H1 (cell line): ENCODE data around the gene SEMA4C. TPM values are rescaled to one million over a fixed set of nuclear protein-coding genes. Genes with fewer than 3 reads are reported as not detected.

Source experiments
- CTCF ChIA-PET: fragments of 300-600 bp; sonication (Branson Sonifier 250); formaldehyde crosslinking; loops from one replicate; lab custom pipeline; 2021; ENCODE audit not compliant: partially characterized antibody; lab: Charles Lee
- POLR2A ChIA-PET: fragments of 300-600 bp; sonication (Branson Sonifier 250); formaldehyde crosslinking; loops from one replicate; lab custom pipeline; 2021; ENCODE audit warnings: inconsistent platforms; ENCODE audit not compliant: partially characterized antibody; lab: Charles Lee
- DNase-seq, 2 experiments: peaks; one replicate each; pipeline versions ENCODE4 v3.0.0 to v3.0.0-alpha.2; 2010 to 2022; ENCODE audit warnings: low spot score in 2 of 2, low read depth in 1 of 2, mixed read lengths in 1 of 2
- FAIRE-seq: peaks from 2 replicates; lab custom pipeline; 2011; peaks lifted over from hg19 to GRCh38; lab: Jason Lieb, UNC
- H2AFZ ChIP-seq: 2 replicates; pipeline ENCODE4 v1.8.1; 2012; ENCODE audit warnings: low read length, inconsistent platforms
- H2AK5ac ChIP-seq: 2 replicates; pipeline ENCODE4 v1.6.1; 2013; ENCODE audit warnings: low read depth, low read length
- H2BK120ac ChIP-seq: replicated peaks from 2 replicates; pipeline ENCODE3; 2013; ENCODE audit warnings: low read depth, low read length, inconsistent platforms
- H2BK12ac ChIP-seq: 2 replicates; pipeline ENCODE4 v1.6.1; 2013; ENCODE audit warnings: low read depth, low read length
- H2BK15ac ChIP-seq: 2 replicates; pipeline ENCODE4 v1.6.1; 2013; ENCODE audit warnings: low read length
- H2BK20ac ChIP-seq: 2 replicates; pipeline ENCODE4 v1.6.1; 2013; ENCODE audit warnings: low read length
- H2BK5ac ChIP-seq: 2 replicates; pipeline ENCODE4 v1.6.1; 2013; ENCODE audit warnings: low read depth, low read length
- H3K14ac ChIP-seq: 2 replicates; pipeline ENCODE4 v1.6.1; 2013; ENCODE audit warnings: inconsistent platforms; ENCODE audit not compliant: insufficient read length
- H3K18ac ChIP-seq: 2 replicates; pipeline ENCODE4 v1.6.1; 2013; ENCODE audit warnings: low read length; ENCODE audit errors: extremely low read depth
- H3K23ac ChIP-seq: 2 replicates; pipeline ENCODE4 v1.6.1; 2013; ENCODE audit warnings: inconsistent platforms; ENCODE audit not compliant: insufficient read length
- H3K23me2 ChIP-seq: 2 replicates; pipeline ENCODE4 v1.6.1; 2013; ENCODE audit warnings: low read depth, low read length
- H3K27ac ChIP-seq: 2 replicates; pipeline ENCODE4 v1.6.1; 2011; ENCODE audit warnings: low read depth, low read length, inconsistent platforms
- H3K27me3 ChIP-seq, 4 experiments: replicated peaks in 1 of 4; 1 replicate in 1 of 4; 2 replicates in 3 of 4; pipeline versions ENCODE4 v1.6.1 to v1.8.1; 2011 to 2013; ENCODE audit warnings: low read length in 3 of 4, mild to moderate bottlenecking in 3 of 4, inconsistent platforms in 2 of 4, mixed read lengths in 2 of 4, moderate library complexity in 1 of 4; ENCODE audit not compliant: control insufficient read depth in 3 of 4, insufficient read depth in 3 of 4; ENCODE audit errors: extremely low read depth in 1 of 4
- H3K36me3 ChIP-seq, 4 experiments: 2 replicates each; pipeline versions ENCODE4 v1.6.1 to v1.8.1; 2011 to 2013; ENCODE audit warnings: mild to moderate bottlenecking in 4 of 4, low read length in 3 of 4, moderate library complexity in 2 of 4, control low read depth in 1 of 4, inconsistent platforms in 1 of 4; ENCODE audit not compliant: insufficient read depth in 4 of 4, control insufficient read depth in 2 of 4
- H3K4ac ChIP-seq: replicated peaks from 2 replicates; pipeline ENCODE3; 2013; ENCODE audit warnings: low read length, low read depth, mixed read lengths, inconsistent platforms; ENCODE audit not compliant: insufficient read length
- H3K4me1 ChIP-seq, 4 experiments: replicated peaks in 1 of 4; 1 replicate in 1 of 4; 2 replicates in 3 of 4; pipeline versions ENCODE4 v1.6.1 to v1.8.1; 2011 to 2013; ENCODE audit warnings: low read length in 3 of 4, inconsistent platforms in 2 of 4, mixed read lengths in 1 of 4; ENCODE audit not compliant: insufficient read depth in 4 of 4, control insufficient read depth in 3 of 4
- H3K4me2 ChIP-seq, 2 experiments: 2 replicates each; pipeline versions ENCODE4 v1.6.1 to v1.8.1; 2011 to 2013; ENCODE audit warnings: low read depth in 2 of 2, low read length in 2 of 2, control low read depth in 1 of 2, inconsistent platforms in 1 of 2, mild to moderate bottlenecking in 1 of 2; ENCODE audit not compliant: insufficient read depth in 1 of 2
- H3K4me3 ChIP-seq, 4 experiments: fragments of 200-600, 300-600 bp in 1 of 4; sonication (generic), shearing (Covaris generic), sonication (Bioruptor Twin) in 1 of 4; 2 replicates each; pipeline versions ENCODE4 v1.5.1 to v1.8.1; 2011 to 2016; ENCODE audit warnings: low read length in 4 of 4, low read depth in 3 of 4, control low read depth in 2 of 4, inconsistent platforms in 2 of 4, mild to moderate bottlenecking in 2 of 4, mixed read lengths in 1 of 4, moderate library complexity in 1 of 4; ENCODE audit not compliant: insufficient read depth in 2 of 4; ENCODE audit errors: extremely low read depth in 1 of 4
- H3K56ac ChIP-seq: replicated peaks from 2 replicates; pipeline ENCODE3; 2013; ENCODE audit warnings: low read depth, mild to moderate bottlenecking, mixed read lengths, low read length, inconsistent platforms; ENCODE audit not compliant: insufficient read length
- H3K79me1 ChIP-seq: 2 replicates; pipeline ENCODE4 v1.6.1; 2013; ENCODE audit warnings: low read depth, low read length, control low read depth
- H3K79me2 ChIP-seq, 2 experiments: 2 replicates each; pipeline versions ENCODE4 v1.6.1 to v1.8.1; 2012 to 2013; ENCODE audit warnings: low read length in 2 of 2, mild to moderate bottlenecking in 2 of 2, inconsistent platforms in 1 of 2; ENCODE audit not compliant: insufficient read depth in 2 of 2, control insufficient read depth in 1 of 2
- H3K9ac ChIP-seq, 4 experiments: replicated peaks in 1 of 4; 1 replicate in 1 of 4; 2 replicates in 3 of 4; pipeline versions ENCODE4 v1.6.1 to v1.8.1; 2011 to 2013; ENCODE audit warnings: low read depth in 3 of 4, low read length in 3 of 4, control low read depth in 2 of 4, mild to moderate bottlenecking in 2 of 4, moderate library complexity in 2 of 4, inconsistent platforms in 1 of 4; ENCODE audit errors: extremely low read depth in 1 of 4
- H3K9me3 ChIP-seq, 2 experiments: 2 replicates each; pipeline versions ENCODE4 v1.6.1 to v1.8.1; 2012 to 2013; ENCODE audit warnings: mild to moderate bottlenecking in 2 of 2, moderate library complexity in 2 of 2, control low read depth in 1 of 2, inconsistent platforms in 1 of 2, low read depth in 1 of 2, low read length in 1 of 2, mixed read lengths in 1 of 2; ENCODE audit not compliant: insufficient read depth in 2 of 2
- H4K20me1 ChIP-seq, 2 experiments: replicated peaks in 1 of 2; 2 replicates each; pipeline versions ENCODE3 to v1.8.1; 2011 to 2013; ENCODE audit warnings: inconsistent platforms in 2 of 2, low read length in 2 of 2, mild to moderate bottlenecking in 1 of 2; ENCODE audit not compliant: insufficient read depth in 2 of 2, control insufficient read depth in 1 of 2
- H4K5ac ChIP-seq: 2 replicates; pipeline ENCODE4 v1.6.1; 2013; ENCODE audit warnings: low read length, low read depth, mixed read lengths, inconsistent platforms; ENCODE audit not compliant: insufficient read length
- H4K8ac ChIP-seq: 2 replicates; pipeline ENCODE4 v1.8.0; 2013; ENCODE audit warnings: mild to moderate bottlenecking, moderate library complexity, low read length, inconsistent platforms; ENCODE audit not compliant: insufficient read depth; ENCODE audit errors: extremely low read depth
- H4K91ac ChIP-seq: replicated peaks from 2 replicates; pipeline ENCODE3; 2013; ENCODE audit warnings: low read length, mixed read lengths, inconsistent platforms; ENCODE audit not compliant: insufficient read length
- HDAC2 ChIP-seq, 2 experiments: fragments of 300-600 bp in 1 of 2; sonication (generic) in 1 of 2; IDR thresholded peaks; 2 replicates each; pipeline ENCODE4 v1.6.1; 2011 to 2012; ENCODE audit warnings: low read depth in 2 of 2, low read length in 2 of 2, mild to moderate bottlenecking in 2 of 2, moderate library complexity in 2 of 2, borderline replicate concordance in 1 of 2, inconsistent platforms in 1 of 2
- HDAC6 ChIP-seq: IDR thresholded peaks from one replicate; pipeline ENCODE4 v1.7.1; 2012; ENCODE audit warnings: low read depth, mild to moderate bottlenecking, inconsistent platforms, low read length, moderate library complexity
- KDM5A ChIP-seq: fragments of 200-600 bp; IDR thresholded peaks from 2 replicates; pipeline ENCODE4 v1.7.1; 2012; ENCODE audit warnings: mild to moderate bottlenecking, low read length, inconsistent platforms, mixed read lengths
- NRF1 ChIP-seq: IDR thresholded peaks from 2 replicates; pipeline ENCODE4 v1.6.1; 2011; ENCODE audit warnings: mild to moderate bottlenecking, low read depth, low read length, improper control_type of control experiment
- RNF2 ChIP-seq: fragments of 200-900, 300-1000 bp; sonication (generic); IDR thresholded peaks from 2 replicates; pipeline ENCODE4 v1.7.1; 2016; ENCODE audit warnings: borderline replicate concordance, low read depth, mild to moderate bottlenecking, antibody characterized with exemption, low read length; ENCODE audit not compliant: poor library complexity, severe bottlenecking; ENCODE audit errors: missing control alignments
- SAP30 ChIP-seq: fragments of 300-600 bp; sonication (generic); IDR thresholded peaks from 2 replicates; pipeline ENCODE4 v1.7.1; 2012; ENCODE audit warnings: low read length, moderate library complexity, mild to moderate bottlenecking, inconsistent platforms; ENCODE audit not compliant: insufficient read depth, insufficient replicate concordance
- SIN3A ChIP-seq, 2 experiments: IDR thresholded peaks in 1 of 2; conservative IDR thresholded peaks in 1 of 2; 2 replicates each; pipeline ENCODE4 v1.6.1; 2011 to 2012; ENCODE audit warnings: low read length in 2 of 2, improper control_type of control experiment in 1 of 2, low read depth in 1 of 2, mild to moderate bottlenecking in 1 of 2
- ZNF274 ChIP-seq: IDR thresholded peaks from 2 replicates; pipeline ENCODE4 v1.7.0; 2012; ENCODE audit warnings: low read length, borderline replicate concordance; ENCODE audit errors: extremely low read depth
- WGBS, 2 experiments: shearing (Covaris generic) in 1 of 2; methylation state at CpG; one replicate each; pipeline versions ENCODE4 v1.1.6 to v1.1.7; 2013 to 2015; ENCODE audit warnings: low lambda C conversion rate in 2 of 2, mixed read lengths in 2 of 2, inconsistent platforms in 1 of 2, low coverage in 1 of 2, missing lambda C conversion rate in 1 of 2; ENCODE audit not compliant: insufficient replicate concordance in 2 of 2, insufficient coverage in 1 of 2, insufficient read length in 1 of 2; ENCODE audit errors: extremely low coverage in 1 of 2, missing lambda C conversion rate in 1 of 2; 5-methylcytosine and 5-hydroxymethylcytosine counted together
- polyA plus RNA-seq, 7 experiments: library from polyadenylated mRNA; depleted of rRNA in 3 of 7; stranded (reverse) in 5 of 7; unstranded in 2 of 7; fragments of >200 nt in 5 of 7; fragments of 200-250 nt in 2 of 7; gene quantifications; 1 replicate in 5 of 7; 2 replicates in 1 of 7; 4 replicates in 1 of 7; pipeline versions ENCODE4 v1.2.1 to v1.2.3, GENCODE V29; 2011 to 2013; ENCODE audit warnings: missing spikeins in 2 of 7, mixed read lengths in 2 of 7
- total RNA-seq: library from RNA; stranded (reverse); fragmentation: NEBNext Ultra II Directional; extraction: Animal tissue kit (Norgen Biotek cat#: 25700); gene quantifications from 2 replicates; pipeline ENCODE4 v1.2.1, GENCODE V29; 2021

Gene SEMA4C
- total and polyA plus RNA-seq, 2 of the 8 experiments (the other 6 are each of a cell fraction or from before 2014, with no cell fraction given) = 47.5 to 67.3 TPM

GRCh38 chr2:96893289-96894150 lies 23.6 kb upstream of the SEMA4C start:
- no peak overlapping the region for H3K23ac ChIP-seq
- no peak overlapping the region for H2AK5ac ChIP-seq
- no peak overlapping the region for H4K5ac ChIP-seq
- no peak overlapping the region for H3K4ac ChIP-seq
- H2BK12ac ChIP-seq = peak overlapping the region; percentile 42; the same call in 1 of the 2 replicates
- no peak overlapping the region for H3K4me2 ChIP-seq
- no peak for DNase-seq
- no peak for TF ChIP-seq SAP30
- no peak for TF ChIP-seq SIN3A (conservative IDR thresholded peaks at IDR 0.05 in 1 of 2, IDR thresholded peaks at IDR 0.05 in 1 of 2; ENCODE audit: low read depth in 1 of 2, low read length in 2 of 2)
- no peak for TF ChIP-seq NRF1
- no peak for TF ChIP-seq ZNF274
- no peak for TF ChIP-seq KDM5A
- TF ChIP-seq RNF2 = no peak
- TF ChIP-seq HDAC2 (IDR thresholded peaks at IDR 0.05; ENCODE audit: borderline replicate concordance in 1 of 2, low read depth in 2 of 2, low read length in 2 of 2) = no peak
- TF ChIP-seq HDAC6 = no peak
- H3K36me3 ChIP-seq = no peaks in the 10 kb centered on the region
- no peaks in the 10 kb centered on the region; a peak in 1 of 7 replicates for H3K27me3 ChIP-seq
- no peaks in the 10 kb centered on the region for H3K79me2 ChIP-seq
- peak overlapping the region; percentile 68 for H4K91ac ChIP-seq
- H3K27ac ChIP-seq = no peak overlapping the region
- 0 out of 2 replicates have a peak overlapping the region, but pooled peaks have one; percentile 1 for H2BK20ac ChIP-seq
- POLR2A ChIA-PET = interaction anchor here (1.0 to 2.2 kb wide), 3 partner anchors 19 to 32 kb away, joined by 3 to 7 read pairs (median 5); no protein-coding TSS in a partner anchor
- peaks cover 4% of the 10 kb centered on the region; the same call in 1 of the 2 replicates for H3K23me2 ChIP-seq
- no peaks in the 10 kb centered on the region for H3K9me3 ChIP-seq
- no peak overlapping the region; a peak in 1 of 7 replicates for H3K9ac ChIP-seq
- 97% methylated on average over 15 of the region's 16 CpGs; no CpG with 5 or more reads in 1 of the 2 experiments for WGBS, 2 experiments
- no peaks in the 10 kb centered on the region for H3K79me1 ChIP-seq
- CTCF ChIA-PET = interaction anchor here (0.8 to 4.8 kb wide), 5 partner anchors 10 to 61 kb away, joined by 3 to 22 read pairs (median 5); no protein-coding TSS in a partner anchor
- peak overlapping the region; percentile 40 for H4K8ac ChIP-seq
- H2BK120ac ChIP-seq = no peak overlapping the region
- H3K56ac ChIP-seq = no peak overlapping the region
- H2AFZ ChIP-seq = no peak overlapping the region
- H3K14ac ChIP-seq = no peak overlapping the region
- no peak overlapping the region for H3K18ac ChIP-seq
- FAIRE-seq = no peak
- H3K4me1 ChIP-seq = peaks cover 0 to 17% (median 8%) of the 10 kb centered on the region in 4 experiments; a peak in 3 of 7 replicates
- no peak overlapping the region for H2BK5ac ChIP-seq
- H3K4me3 ChIP-seq = no peak overlapping the region
- H4K20me1 ChIP-seq = no peaks in the 10 kb centered on the region
- H2BK15ac ChIP-seq = peak overlapping the region; percentile 48; the same call in 1 of the 2 replicates
